CD4-positive, alpha-beta T cell treated with Interleukin-2 at 100 ng/mL for 4 hours (primary cell): ENCODE measurements around the gene TTBK2.
"Not testable (repeated sequence)": the region's sequence is repeated elsewhere in the genome, so short reads cannot be mapped to it uniquely, and the experiment has no call there.

ENCODE experiments used
- DNase-seq: peaks from one replicate; pipeline ENCODE4 v3.0.0-alpha.2; 2020; ENCODE audit warnings: low spot score

Gene TTBK2

DNA sequence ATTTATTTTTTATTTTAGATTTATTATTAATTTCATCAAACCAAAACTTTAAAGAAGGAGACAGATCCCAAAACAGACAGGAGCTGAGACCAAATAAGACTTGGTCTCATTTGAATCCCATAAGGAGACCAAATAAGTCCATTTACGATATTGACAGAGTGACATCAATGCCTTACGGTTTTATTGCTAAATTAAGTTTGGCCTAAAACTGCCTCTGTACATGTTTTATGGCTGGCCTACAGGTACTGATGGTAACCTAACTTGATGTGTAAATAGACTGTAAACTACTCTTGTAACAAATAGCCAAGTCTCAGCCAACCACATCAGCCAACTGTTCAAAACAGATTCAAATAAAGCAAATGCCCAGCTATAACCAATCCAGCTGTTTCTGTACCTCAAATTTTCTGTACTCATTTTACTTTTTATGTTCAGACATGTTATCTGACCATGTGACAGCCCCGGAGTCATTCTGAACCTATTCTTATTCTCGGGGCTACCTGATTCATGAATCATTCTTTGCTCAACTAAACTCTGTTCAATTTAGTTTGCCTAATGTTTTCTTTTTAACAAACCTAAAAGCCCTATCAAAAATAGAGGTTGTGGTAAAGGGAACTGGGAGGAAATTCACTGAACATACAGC, 94.2 kb downstream of the TTBK2 start:
- no peak for DNase-seq

DNA sequence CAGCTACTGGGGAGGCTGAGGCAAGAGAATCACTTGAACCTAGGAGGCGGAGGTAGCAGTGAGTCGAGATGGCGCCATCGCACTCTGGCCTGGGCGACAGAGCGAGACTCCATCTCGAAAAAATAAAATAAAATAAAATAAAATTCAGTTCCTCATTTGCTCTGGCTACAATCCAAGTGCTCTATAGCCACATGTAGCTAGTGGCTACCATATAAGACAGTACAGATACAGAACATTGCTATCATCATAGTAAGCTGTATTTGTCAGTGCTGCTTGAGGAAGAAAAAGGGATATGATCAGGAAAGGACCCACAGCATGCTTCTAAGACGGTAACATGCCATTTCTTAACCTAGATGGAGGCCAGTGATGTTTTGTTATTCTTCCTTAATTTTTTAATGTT, 95.0 kb downstream of the TTBK2 start:
- DNase-seq, result no peak

DNA sequence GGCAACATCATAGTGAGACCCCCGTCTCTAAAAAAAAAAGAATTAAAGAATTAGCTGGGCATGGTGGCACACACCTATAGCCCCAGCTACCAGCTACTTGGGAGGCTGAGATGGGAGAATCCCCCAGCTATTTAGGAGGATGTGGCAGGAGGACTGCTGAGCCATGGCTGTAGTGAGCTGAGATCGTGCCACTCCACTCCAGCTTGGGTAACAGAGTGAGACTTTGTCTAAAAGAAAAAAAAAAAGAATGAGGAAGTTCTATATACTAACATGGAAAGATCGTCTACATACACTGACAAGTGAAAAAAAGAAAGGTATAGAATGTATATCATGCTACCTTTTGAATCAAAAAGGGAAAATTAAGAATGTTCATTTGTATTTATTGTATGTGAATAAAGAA, 99.8 kb downstream of the TTBK2 start:
- no peak for DNase-seq

DNA sequence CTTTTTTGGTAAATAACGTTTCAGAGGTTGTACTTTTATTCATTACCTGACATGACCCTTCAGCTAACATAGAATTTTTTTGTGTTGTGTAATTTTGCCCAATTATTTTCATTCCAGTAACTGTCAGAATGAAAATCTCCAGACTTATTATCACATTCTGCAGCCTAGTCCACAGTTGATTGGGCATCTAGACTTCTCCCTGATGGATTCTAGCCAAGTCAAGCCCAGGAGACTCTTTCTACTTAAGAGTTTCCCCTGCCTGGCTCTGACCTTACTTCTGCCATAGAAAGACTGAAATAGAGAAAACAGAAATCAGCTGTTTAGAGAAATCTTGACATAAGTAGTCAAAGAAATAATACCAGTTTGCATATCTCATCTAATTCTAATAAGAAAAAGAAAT, 100.8 kb downstream of the TTBK2 start:
- no peak for DNase-seq

DNA sequence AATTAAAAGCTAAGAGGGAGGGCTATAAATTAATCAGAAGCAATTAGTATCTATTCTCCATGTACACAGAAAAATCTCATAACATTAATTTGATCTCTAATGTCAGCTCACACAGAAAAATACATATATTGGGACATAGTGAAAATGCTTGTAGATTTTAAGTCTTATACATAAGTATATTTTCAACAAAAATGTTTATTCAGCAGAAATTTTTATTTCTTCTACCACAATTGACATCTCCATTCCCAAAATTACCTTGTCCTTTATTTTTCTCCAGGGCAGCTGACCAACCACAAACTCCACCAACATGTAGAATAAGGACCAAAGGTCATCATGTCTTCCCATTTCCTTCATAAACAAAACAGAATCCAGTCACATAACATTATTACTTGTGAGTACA, 109.1 kb downstream of the TTBK2 start:
- no peak for DNase-seq

DNA sequence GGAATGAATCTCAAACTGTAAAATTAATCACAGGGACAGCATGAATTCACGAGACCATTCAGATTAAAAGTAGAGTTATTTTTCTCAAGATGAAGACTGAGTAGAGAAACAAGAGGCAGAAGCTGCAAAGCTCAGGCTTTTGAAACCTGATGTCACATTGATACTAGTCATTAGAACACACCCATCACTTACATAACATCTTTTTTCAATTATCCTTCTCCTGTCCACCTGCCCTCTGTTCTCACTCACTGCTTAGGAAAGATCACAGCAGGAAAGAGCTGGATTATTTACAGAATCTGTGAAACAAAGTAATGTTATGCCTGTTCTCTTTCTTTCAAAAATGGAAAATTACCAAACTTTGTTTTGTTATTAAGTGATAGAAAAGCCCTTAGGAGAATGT, 111.7 kb downstream of the TTBK2 start:
- DNase-seq, result no peak

DNA sequence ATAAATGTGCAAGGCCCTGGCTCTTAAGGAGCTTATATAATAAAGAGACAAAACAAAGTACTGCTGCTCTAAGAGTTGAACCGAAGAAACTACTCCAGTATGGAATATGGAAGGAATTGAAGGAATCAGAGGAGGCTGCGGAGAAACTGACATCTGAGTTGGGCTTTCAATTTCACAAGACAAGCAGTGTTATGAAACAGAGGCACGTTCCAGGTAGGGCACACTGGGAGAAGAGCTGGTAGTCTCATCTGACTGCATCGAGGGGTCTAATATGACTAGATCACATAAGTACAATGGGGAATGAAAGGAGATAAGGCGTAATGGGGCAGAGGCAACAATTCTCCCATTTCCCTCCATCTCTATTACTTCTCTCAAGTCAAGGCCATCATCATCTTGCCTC, 115.3 kb downstream of the TTBK2 start:
- no peak for DNase-seq

DNA sequence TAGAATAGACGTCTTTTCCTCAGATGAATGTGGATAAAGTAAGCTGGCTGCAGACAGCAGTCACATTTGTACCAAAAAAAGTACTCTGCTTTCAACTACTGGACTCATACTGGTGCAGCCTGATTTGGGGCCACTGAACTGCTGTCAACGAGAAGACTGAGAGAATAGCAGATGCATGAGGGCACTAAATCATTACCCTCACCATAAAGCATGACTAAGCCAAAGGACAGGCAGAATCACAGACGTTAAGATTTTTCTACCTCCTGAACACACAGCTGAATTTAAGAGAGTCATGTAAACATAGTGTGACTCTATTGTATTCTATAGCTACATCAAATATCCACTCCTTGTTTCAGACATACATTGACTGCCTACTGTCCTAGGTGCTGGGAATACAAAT, 115.8 kb downstream of the TTBK2 start:
- no peak for DNase-seq

DNA sequence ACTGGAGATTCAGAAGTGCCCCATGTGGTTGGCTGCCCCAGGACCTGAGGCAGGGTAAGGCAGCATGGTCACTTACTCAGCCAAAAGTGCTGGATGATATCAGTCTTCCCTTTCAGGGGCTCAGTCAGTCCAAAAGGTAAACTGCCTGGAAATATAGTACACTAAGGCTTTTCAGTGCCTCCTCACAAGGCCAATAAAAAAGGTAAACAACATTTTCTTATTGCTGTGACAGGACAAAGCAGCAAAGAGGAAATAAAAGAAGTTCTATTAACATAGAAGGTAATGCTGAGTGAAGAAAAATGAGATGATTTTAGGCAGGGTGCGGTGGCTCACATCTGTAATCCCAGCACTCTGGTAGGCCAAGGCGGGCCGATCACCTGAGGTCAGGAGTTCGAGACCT, 117.1 kb downstream of the TTBK2 start:
- no peak for DNase-seq

DNA sequence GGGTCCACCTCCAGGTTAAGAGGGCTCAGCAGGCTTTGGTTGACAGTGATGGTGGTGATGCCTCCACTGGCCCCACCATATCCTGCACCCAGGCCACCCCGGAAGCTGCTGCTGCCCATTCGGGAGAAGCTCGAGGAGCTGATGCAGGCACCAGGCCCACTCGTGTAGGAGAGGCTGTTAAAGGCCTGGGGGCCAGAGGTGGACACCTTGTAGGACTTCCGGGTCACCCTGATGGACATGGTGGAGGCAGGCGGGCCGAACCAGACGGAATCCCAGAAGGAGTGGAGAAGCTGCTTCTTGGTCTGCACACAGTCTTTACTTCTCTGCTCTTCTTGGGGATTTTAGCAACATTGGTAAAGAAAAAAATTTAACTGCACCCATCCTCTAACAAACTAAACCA, 118.4 kb downstream of the TTBK2 start:
- DNase-seq, result no peak

DNA sequence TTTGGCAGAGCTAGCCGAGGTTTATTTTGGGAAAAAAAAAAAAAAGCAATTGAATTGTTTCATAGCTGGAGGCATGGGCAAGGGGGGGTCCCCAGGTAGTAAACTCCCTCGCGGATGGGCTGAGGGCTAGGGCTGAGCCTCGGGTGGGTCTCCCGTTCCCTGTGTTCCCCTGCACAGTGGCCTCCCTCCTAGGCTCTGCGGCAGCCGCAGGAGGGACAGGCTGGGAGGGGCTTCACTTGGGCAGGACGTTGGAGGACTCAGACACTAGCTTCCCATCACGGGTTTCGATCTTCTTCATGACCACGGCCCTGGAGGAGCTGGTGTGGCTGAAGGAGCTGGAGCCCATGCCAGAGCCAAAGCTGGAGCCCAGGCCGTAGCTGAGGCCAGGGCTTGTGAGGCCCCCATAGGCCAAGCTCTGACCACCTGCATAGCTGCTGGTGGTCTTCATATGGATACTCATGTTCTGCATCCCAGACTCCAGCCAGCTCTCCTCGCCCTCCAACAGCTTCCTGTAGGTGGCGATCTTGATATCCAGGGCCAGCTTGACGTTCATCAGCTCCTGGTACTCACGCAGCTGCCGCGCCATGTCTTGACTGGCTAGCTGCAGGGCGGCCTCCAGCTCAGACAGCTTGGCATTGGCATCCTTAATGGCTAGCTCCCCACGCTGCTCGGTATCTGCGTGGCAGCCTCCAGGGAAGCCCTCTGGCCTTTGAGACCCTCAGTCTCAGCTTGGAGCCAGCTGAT, 119.7 kb downstream of the TTBK2 start:
- DNase-seq, result no peak

DNA sequence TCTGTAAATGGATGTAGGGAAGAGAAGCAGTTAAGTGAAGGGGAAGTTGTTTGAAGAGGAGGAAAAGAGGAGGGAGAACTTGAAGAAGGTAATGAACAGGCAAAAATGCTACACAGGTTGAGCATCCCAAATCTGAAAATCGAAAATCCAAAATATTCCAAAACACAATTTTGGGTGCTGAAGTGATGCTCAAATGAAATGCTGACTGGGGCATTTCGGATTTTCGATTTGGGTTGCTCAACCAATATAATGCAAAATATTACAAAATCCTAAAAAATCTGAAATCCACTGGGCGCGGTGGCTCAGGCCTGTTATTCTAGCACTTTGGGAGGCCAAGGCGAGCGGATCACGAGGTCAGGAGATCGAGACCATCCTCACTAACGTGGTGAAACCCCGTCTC, 121.8 kb downstream of the TTBK2 start:
- DNase-seq, result no peak

DNA sequence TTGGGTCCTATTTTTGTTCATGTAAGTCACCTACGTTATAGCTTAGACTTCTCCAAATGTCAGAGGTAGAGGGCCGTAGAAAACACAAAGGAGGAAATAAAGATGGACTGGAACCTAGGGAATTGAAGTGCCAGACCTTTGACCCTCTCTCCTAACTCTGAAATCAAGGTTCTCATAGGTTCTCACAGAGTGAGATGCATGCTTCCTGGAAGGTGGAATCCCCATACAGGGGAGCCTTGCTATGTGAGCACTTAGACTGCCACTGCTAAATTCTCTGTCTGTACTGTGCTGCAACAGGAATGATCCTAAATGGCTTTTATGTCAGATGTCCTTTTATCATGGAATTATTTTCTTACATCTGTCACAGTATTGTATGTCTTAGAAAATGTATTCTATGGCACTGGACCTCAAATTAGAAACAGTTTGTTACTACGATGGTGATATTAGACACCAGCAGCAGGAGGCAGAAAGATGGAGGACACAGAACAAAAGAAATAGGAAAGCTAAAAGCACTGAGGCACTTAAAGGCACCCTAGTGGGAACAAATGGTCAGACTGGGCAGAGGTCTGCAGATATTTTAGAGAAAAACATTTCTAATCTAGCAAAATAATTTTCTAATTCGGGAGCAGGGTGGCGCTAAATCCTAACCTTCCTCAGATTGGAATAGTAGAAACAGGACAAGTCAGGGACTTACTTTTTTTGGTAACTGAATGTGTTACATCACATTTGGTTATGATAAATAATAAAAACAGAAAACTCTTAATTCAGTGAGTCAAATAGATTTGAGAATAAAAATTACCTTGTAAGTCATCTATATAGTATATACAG, 123.4 kb downstream of the TTBK2 start:
- DNase-seq, result no peak

DNA sequence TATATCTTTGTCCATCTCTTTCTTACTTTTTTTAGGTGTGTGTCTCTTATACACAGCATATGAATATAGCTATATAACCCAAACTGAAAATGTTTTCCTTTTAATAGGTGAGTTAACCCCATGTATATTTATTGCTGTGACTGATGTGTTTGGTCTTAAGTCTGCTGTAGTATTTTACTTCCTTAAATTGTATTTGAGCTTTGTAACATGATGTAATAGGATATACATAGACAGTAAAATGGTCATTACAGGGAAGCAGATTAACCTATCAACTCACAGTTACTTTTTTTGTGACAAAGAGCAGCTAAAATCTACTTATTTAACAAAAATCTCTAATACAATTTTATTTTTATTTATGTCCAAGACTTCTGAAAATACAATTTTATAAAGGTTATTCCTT, 131.9 kb downstream of the TTBK2 start:
- no peak for DNase-seq

DNA sequence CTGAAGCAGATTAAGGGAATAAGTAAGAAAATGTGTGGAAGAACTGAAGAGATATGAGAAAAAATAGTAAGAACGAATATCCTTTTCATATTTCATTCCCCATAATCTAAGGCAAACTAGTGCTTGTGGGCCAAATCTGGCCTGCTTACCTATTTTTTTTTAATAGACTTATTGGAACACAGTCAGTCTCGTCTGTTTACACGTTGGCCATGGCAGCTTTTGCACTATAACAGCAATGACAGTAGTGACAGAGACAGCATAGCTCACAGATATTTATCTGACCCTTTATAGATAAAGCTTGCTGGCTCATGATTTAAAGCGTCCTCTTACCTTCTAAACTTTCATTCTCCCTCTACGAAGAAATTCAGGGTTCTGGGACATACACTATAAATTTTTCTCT, 133.6 kb downstream of the TTBK2 start:
- no peak for DNase-seq

DNA sequence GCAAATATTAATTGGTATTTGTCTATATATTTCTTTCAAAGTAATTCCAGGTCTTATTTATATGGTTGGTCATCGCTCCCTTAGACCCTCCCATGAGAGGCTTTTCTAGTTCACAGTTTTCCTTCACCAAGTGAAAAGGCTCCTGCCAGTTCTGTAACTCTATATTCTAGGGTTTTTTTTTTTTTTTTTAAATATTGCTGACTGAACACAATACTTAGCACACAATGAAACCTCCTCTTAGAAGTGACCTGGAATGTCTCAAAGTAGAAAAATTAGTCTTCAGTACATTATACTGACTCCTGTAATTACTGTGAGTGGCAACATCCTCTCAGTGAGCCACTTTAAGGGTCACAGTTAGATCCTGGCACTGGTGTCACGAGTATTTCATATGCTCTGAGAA, 135.0 kb downstream of the TTBK2 start:
- DNase-seq, result no peak

DNA sequence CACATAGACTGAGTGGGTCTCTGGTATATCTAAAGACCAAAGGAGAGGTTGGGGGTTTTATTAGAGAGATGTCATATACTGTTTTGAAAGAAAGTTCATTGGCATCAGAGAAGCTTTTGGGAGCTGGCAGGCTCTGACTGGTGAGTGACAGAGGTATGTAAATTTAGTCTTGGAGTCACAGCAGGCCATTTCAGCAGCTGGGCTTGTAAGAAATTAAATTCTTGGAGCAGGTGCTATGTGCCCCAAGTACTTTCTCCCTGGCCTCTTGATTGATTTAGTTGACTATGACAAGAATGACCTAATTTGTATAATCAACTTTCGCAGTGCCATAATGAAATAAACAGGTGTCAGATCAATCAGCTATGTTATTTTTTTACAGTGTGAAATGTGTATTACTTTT, 135.9 kb downstream of the TTBK2 start:
- DNase-seq, result no peak

DNA sequence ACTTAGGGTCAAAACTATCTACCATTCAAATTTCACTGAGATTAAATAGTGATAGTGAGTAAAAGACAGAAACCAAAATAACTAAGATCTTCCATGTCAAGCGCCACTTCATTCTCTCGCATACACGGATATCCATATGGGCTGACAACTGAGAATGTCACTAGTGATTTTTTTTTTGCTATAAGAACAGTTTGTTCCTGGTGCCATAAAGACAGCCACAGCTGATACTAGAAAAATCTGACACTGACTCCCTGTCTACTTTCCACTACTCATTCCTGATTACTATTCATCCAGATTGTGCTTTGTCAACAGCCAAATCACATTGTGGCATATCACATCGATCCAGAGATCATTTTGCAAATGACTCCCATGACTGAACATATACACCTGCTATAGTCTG, 137.9 kb downstream of the TTBK2 start:
- no peak for DNase-seq

DNA sequence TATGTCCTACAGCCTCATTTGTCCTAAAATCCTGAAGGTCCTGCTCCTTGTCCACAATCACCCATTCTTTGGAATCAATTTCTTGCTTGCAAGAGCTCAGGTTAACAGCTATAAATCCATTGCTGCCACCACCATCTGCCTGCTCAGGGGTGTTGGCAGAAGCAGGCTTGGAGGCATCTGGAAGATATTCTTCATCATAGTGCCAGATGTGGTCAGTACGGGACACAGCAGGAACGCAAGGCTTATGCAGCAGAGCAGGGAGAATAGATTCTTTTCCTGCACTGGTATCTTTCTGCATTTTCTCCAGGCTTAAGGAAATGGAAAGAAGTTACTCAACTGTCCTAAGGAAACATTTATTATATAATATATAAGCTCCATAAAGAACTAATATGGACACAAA, 145.2 kb downstream of the TTBK2 start:
- DNase-seq, result no peak

DNA sequence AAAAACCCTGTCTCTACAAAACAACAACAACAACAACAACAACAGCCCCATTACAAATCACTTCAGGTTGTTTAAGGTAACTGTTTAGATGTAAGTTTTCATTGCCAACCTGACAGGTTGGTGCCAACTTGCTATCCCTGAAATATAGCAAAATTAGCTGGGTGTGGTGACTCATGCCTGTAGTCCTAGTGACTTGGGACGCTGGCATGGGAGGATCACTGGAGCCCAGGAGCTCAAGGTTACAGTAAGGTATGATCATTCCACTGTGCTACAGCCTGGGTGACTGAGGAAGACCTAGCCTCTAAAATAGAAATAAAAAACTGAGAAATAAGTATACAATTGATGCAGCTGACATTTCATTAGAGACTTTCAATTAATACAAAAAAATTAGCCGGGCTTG, 147.7 kb downstream of the TTBK2 start:
- DNase-seq, result no peak

DNA sequence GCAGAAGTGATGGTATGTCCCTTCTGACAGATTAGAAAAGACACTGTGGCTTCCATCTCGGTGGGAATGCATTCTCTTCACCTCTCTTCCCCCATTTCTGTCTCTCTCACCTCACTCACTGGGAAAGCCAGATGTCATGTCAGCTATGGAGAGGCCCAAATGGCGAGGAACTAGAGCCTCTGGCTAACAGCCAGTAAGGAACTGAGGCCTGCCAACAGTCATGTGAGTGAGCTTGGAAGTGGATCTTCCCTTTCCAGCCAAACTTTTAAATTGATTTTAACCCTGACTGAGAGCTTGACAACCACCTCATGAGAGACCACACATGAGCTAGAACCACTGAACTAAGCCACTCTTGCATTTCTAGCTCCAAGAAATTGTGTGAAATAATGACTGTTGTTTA, 148.4 kb downstream of the TTBK2 start:
- no peak for DNase-seq

DNA sequence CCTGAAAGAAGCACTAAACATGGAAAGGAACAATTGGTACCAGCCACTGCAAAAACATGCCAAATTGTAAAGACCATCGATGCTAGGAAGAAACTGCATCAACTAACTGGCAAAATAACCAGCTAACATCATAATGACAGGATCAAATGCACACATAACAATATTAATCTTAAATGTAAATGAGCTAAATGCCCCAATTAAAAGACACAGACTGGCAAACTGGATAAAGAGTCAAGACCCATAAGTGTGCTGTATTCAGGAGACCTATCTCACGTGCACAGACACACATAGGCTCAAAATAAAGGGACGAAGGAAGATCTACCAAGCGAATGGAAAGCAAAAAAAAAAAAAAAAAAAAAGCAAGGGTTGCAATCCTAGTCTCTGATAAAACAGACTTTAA, 154.5 kb downstream of the TTBK2 start:
- not testable (repeated sequence) for DNase-seq

DNA sequence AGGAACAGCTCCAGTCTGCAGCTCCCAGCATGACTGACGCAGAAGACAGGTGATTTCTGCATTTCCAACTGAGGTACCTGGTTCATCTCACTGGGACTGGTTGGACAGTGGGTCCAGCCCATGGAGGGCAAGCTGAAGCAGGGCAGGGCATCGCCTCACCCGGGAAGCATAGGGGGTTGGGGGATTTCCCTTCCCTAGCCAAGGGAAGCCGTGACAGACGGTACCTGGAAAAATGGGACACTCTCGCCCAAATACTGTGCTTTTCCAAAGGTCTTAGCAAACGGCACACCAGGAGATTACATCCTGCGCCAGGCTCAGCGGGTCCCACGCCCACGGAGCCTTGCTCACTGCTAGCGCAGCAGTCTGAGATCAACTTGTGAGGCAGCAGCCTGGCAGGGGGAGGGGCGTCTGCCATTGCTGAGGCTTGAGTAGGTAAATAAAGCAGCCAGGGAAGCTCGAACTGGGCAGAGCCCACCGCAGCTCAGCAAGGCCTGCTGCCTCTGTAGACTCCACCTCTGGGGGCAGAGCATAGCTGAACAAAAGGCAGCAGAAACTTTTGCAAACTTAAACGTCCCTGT, 156.3 kb downstream of the TTBK2 start:
- DNase-seq, result not testable (repeated sequence)
